Measurements from ENCODE around the gene LCN2. TPM values are rescaled to one million over a fixed set of nuclear protein-coding genes. Genes with fewer than 3 reads are reported as not detected.

The LCN2 gene
- total and polyA plus RNA-seq, 9 of the 15 experiments (the other 6 are each of a cell fraction or from before 2014, with no cell fraction given) = 0.10 to 1.2 (median 0.44) TPM; not detected in 1

- TF ChIP-seq XRCC4 (IDR thresholded peaks at IDR 0.05; ENCODE audit: extremely low read depth, insufficient read depth, insufficient read length) = no peak
- peak; percentile 76 for TF ChIP-seq HMGXB4 (CRISPR knock-in tag; IDR thresholded peaks at IDR 0.05)
- TF ChIP-seq ZNF184 (CRISPR knock-in tag; IDR thresholded peaks at IDR 0.05) = no peak
- no peak for TF ChIP-seq CREB3L1 (IDR thresholded peaks at IDR 0.05; ENCODE audit: borderline replicate concordance, low read depth)
- peak in 1 of 2 experiments; percentile 41; a peak in 3 of 4 replicates for TF ChIP-seq MLX (CRISPR knock-in tag; conservative IDR thresholded peaks at IDR 0.05)
- TF ChIP-seq ZNF764 (CRISPR knock-in tag; IDR thresholded peaks at IDR 0.05; ENCODE audit: low read depth) = 0 out of 2 replicates have a peak, but pooled peaks have one; percentile 31
- peak; percentile 46 to 61 for TF ChIP-seq RAD21 (CRISPR knock-in tag; conservative IDR thresholded peaks at IDR 0.05 in 1 of 2, IDR thresholded peaks at IDR 0.05 in 1 of 2)
- 0 out of 2 replicates have a peak, but pooled peaks have one; percentile 52 for TF ChIP-seq IFI16 (CRISPR knock-in tag; IDR thresholded peaks at IDR 0.05)
- TF ChIP-seq NR4A1 (CRISPR knock-in tag; IDR thresholded peaks at IDR 0.05) = no peak
- peak; percentile 79; the same call in 1 of the 2 replicates for TF ChIP-seq NR4A1 (tag; IDR thresholded peaks at IDR 0.05)
These were observed 43.5 kb downstream of the LCN2 start (continued) for GRCh38 chr9:128192601-128193371.
